ENCODE results near the gene ARPC5.

GRCh38 chr1:183648042-183648441 is 12.5 kb upstream of the ARPC5 start:
- TF ChIP-seq, protein P1, sequence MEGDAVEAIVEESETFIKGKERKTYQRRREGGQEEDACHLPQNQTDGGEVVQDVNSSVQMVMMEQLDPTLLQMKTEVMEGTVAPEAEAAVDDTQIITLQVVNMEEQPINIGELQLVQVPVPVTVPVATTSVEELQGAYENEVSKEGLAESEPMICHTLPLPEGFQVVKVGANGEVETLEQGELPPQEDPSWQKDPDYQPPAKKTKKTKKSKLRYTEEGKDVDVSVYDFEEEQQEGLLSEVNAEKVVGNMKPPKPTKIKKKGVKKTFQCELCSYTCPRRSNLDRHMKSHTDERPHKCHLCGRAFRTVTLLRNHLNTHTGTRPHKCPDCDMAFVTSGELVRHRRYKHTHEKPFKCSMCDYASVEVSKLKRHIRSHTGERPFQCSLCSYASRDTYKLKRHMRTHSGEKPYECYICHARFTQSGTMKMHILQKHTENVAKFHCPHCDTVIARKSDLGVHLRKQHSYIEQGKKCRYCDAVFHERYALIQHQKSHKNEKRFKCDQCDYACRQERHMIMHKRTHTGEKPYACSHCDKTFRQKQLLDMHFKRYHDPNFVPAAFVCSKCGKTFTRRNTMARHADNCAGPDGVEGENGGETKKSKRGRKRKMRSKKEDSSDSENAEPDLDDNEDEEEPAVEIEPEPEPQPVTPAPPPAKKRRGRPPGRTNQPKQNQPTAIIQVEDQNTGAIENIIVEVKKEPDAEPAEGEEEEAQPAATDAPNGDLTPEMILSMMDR (IDR thresholded peaks at IDR 0.05; ENCODE audit: borderline replicate concordance, extremely low read depth, low read length, poor library complexity, severe bottlenecking), result no peak
- no peak for TF ChIP-seq EZH2 (IDR thresholded peaks at IDR 0.05; ENCODE audit: borderline replicate concordance, low read depth, low read length, severe bottlenecking)

Measured in DND-41 (cell line).